Measurements from ENCODE around the gene COQ10A. TPM values are rescaled to one million over a fixed set of nuclear protein-coding genes. Genes with fewer than 3 reads are reported as not detected.

The COQ10A gene
- total and polyA plus RNA-seq, 8 donors, result 9.4 to 19.8 (median 13.9) TPM

- H3K27me3 ChIP-seq, result no peaks in the 10 kb centered on the region
- peaks cover 29 to 61% of the 10 kb centered on the region in 2 donors for H3K4me1 ChIP-seq
- intact Hi-C loops (cut with DNase I), result no loop called here
- H3K27ac ChIP-seq, result peak overlapping the region; percentile 93 to 98
- H3K9me3 ChIP-seq, result no peaks in the 10 kb centered on the region
- DNase-seq (peak in 1 of 4 donors; percentile 19), ATAC-seq (peak; percentile 27)
- peaks cover 0 to 33% of the 10 kb centered on the region in 2 donors for H3K36me3 ChIP-seq
- peak overlapping the region; percentile 88 to 93 for H3K4me3 ChIP-seq
- TF ChIP-seq CTCF (IDR thresholded peaks at IDR 0.05), result no peak
Observed at GRCh38 chr12:56299308-56299852, 32.6 kb downstream of the COQ10A start.

GRCh38 chr12:56299853-56300643 is 33.3 kb downstream of the COQ10A start, which contains the start of gene CS:
Gene CS (minus strand): TSS chr12:56300330. CDS start chr12:56300201, 129 bp downstream.
- TF ChIP-seq CTCF (IDR thresholded peaks at IDR 0.05), result no peak
- DNase-seq (peak; percentile 95 to 99 (median 98)), ATAC-seq (peak; percentile 99)
- Histone ChIP-seq H3K4me3 (peak within 1 kb of the TSS; percentile 88 to 93), H3K27ac (peak within 1 kb of the TSS; percentile 93 to 98), H3K36me3 (peaks cover 0 to 33% of the 10 kb centered on the region in 2 donors), H3K9me3 (no peaks in the 10 kb centered on the region), H3K27me3 (no peaks in the 10 kb centered on the region), H3K4me1 (peaks cover 29 to 57% of the 10 kb centered on the region in 2 donors)
- intact Hi-C loops (cut with DNase I), result no loop called here

- no peaks in the 10 kb centered on the region for H3K9me3 ChIP-seq
- no peaks in the 10 kb centered on the region for H3K27me3 ChIP-seq
- peaks cover 29 to 56% of the 10 kb centered on the region in 2 donors for H3K4me1 ChIP-seq
- H3K27ac ChIP-seq, result peak overlapping the region; percentile 93 to 98
- intact Hi-C loops (cut with DNase I), result no loop called here
- TF ChIP-seq CTCF (IDR thresholded peaks at IDR 0.05), result no peak
- peak; percentile 6 for ATAC-seq
- DNase-seq, result no peak
- H3K36me3 ChIP-seq, result peaks cover 0 to 38% of the 10 kb centered on the region in 2 donors
- peak overlapping the region; percentile 88 to 93 for H3K4me3 ChIP-seq
Observed at GRCh38 chr12:56300644-56301464, 34.1 kb downstream of the COQ10A start.

- peaks cover 0 to 61% of the 10 kb centered on the region in 2 donors for H3K36me3 ChIP-seq
- intact Hi-C loops (cut with DNase I), result no loop called here
- no peak for TF ChIP-seq CTCF (IDR thresholded peaks at IDR 0.05)
Observed at GRCh38 chr12:56304276-56304675, 37.5 kb downstream of the COQ10A start.

More at GRCh38 chr12:56304276-56304675, 37.5 kb downstream of the COQ10A start:
- ATAC-seq (no peak), DNase-seq (no peak)
- H3K9me3 ChIP-seq, result no peaks in the 10 kb centered on the region
- H3K27me3 ChIP-seq, result no peaks in the 10 kb centered on the region
- H3K4me3 ChIP-seq, result no peak overlapping the region
- peaks cover 12 to 22% of the 10 kb centered on the region in 2 donors for H3K4me1 ChIP-seq
- no peak overlapping the region for H3K27ac ChIP-seq
